Activated T-helper 9 cell treated with anti-CD3 and anti-CD28 coated beads, Interleukin-2, amount 50 U/mL, for 16 hours (primary cell): ENCODE measurements around the gene CCDC92.

Source experiments
- DNase-seq: peaks from one replicate; pipeline ENCODE4 v3.0.0-alpha.2; 2020; ENCODE audit warnings: low read depth

Gene CCDC92

GRCh38 chr12:123910057-123910456, 62.6 kb downstream of the CCDC92 start:
- DNase-seq, result no peak

- DNase-seq, result no peak
Observed at GRCh38 chr12:123908884-123909725, 63.5 kb downstream of the CCDC92 start.

- DNase-seq, result no peak
Observed at GRCh38 chr12:123907726-123908476, 64.7 kb downstream of the CCDC92 start.

GRCh38 chr12:123906711-123907420, 65.8 kb downstream of the CCDC92 start:
- DNase-seq, result no peak

GRCh38 chr12:123905319-123905925, 67.2 kb downstream of the CCDC92 start:
- DNase-seq, result peak; percentile 46

GRCh38 chr12:123903301-123904065, 69.1 kb downstream of the CCDC92 start:
- no peak for DNase-seq

GRCh38 chr12:123902821-123903220, 69.8 kb downstream of the CCDC92 start:
- DNase-seq, result no peak

GRCh38 chr12:123900871-123901376, 71.7 kb downstream of the CCDC92 start:
- DNase-seq, result no peak

- DNase-seq, result no peak
Observed at GRCh38 chr12:123899368-123899767, 73.3 kb downstream of the CCDC92 start.

- DNase-seq, result no peak
Observed at GRCh38 chr12:123898673-123899072, 74.0 kb downstream of the CCDC92 start.

GRCh38 chr12:123897221-123897620, 75.4 kb downstream of the CCDC92 start:
- no peak for DNase-seq

- no peak for DNase-seq
Observed at GRCh38 chr12:123896767-123897166, 75.9 kb downstream of the CCDC92 start.

GRCh38 chr12:123895451-123895850, 77.2 kb downstream of the CCDC92 start:
- DNase-seq, result no peak

GRCh38 chr12:123894823-123895345, 77.7 kb downstream of the CCDC92 start:
- no peak for DNase-seq

GRCh38 chr12:123893276-123893675, 79.4 kb downstream of the CCDC92 start:
- no peak for DNase-seq

GRCh38 chr12:123892853-123893252, 79.8 kb downstream of the CCDC92 start:
- DNase-seq, result no peak

- no peak for DNase-seq
Observed at GRCh38 chr12:123892180-123892559, 80.5 kb downstream of the CCDC92 start.

- DNase-seq, result no peak
Observed at GRCh38 chr12:123891516-123892179, 81.0 kb downstream of the CCDC92 start.

- no peak for DNase-seq
Observed at GRCh38 chr12:123891011-123891410, 81.6 kb downstream of the CCDC92 start.

- no peak for DNase-seq
Observed at GRCh38 chr12:123890536-123890902, 82.1 kb downstream of the CCDC92 start.
